ENCODE data around the gene ZSCAN32.

GRCh38 chr16:3413730-3414379 is 13.1 kb upstream of the ZSCAN32 start:
- TF ChIP-seq CTCF (IDR thresholded peaks at IDR 0.05) (no peak), POLR2AphosphoS5 (IDR thresholded peaks at IDR 0.05; ENCODE audit: low read depth, low read length) (no peak), REST (IDR thresholded peaks at IDR 0.05; ENCODE audit: insufficient read depth in 1 of 2, low read depth in 2 of 2, low read length in 1 of 2) (no peak), TCF7L2 (IDR thresholded peaks at IDR 0.05; ENCODE audit: low read depth, low read length) (no peak)

All from Panc1 (cell line).